GM23248 (cell line): ENCODE results near the gene ADCY6. TPM values are rescaled to one million over a fixed set of nuclear protein-coding genes. Genes with fewer than 3 reads are reported as not detected.

Experiments used
- DNase-seq: peaks from one replicate; pipeline ENCODE4 v3.0.0-alpha.2; 2015
- H2AFZ ChIP-seq: fragments of 200-600 bp; sonication (generic); 2 replicates; pipeline ENCODE4 v1.6.1; 2016; ENCODE audit warnings: antibody characterized with exemption
- H3F3A ChIP-seq: fragments of 200-600 bp; sonication (generic); 2 replicates; pipeline ENCODE4 v1.6.1; 2016; ENCODE audit warnings: mild to moderate bottlenecking, antibody characterized with exemption, mixed run types; ENCODE audit not compliant: insufficient read depth
- H3K27ac ChIP-seq: fragments of 200-600 bp; sonication (generic); 2 replicates; pipeline ENCODE4 v1.5.1; 2016; ENCODE audit warnings: mild to moderate bottlenecking
- H3K27me3 ChIP-seq: fragments of 200-600 bp; sonication (generic); replicated peaks from 2 replicates; pipeline ENCODE4 v1.6.1; 2016; ENCODE audit warnings: mild to moderate bottlenecking; ENCODE audit not compliant: insufficient read depth
- H3K36me3 ChIP-seq: fragments of 200-600 bp; sonication (generic); 2 replicates; pipeline ENCODE4 v1.6.1; 2016; ENCODE audit warnings: low read depth, mild to moderate bottlenecking
- H3K4me1 ChIP-seq: fragments of 200-600 bp; sonication (generic); 2 replicates; pipeline ENCODE4 v1.6.1; 2016; ENCODE audit warnings: mild to moderate bottlenecking; ENCODE audit not compliant: insufficient read depth
- H3K4me2 ChIP-seq: fragments of 200-600 bp; sonication (generic); one replicate; pipeline ENCODE4 v1.6.1; 2016; ENCODE audit warnings: mild to moderate bottlenecking; ENCODE audit not compliant: unreplicated experiment
- H3K4me3 ChIP-seq: fragments of 200-600 bp; sonication (generic); 2 replicates; pipeline ENCODE4 v1.5.1; 2016; ENCODE audit warnings: mild to moderate bottlenecking
- H3K79me2 ChIP-seq: fragments of 200-600 bp; sonication (generic); 2 replicates; pipeline ENCODE4 v1.6.1; 2016; ENCODE audit warnings: mild to moderate bottlenecking; ENCODE audit not compliant: insufficient read depth
- H3K9ac ChIP-seq: fragments of 200-600 bp; sonication (generic); 2 replicates; pipeline ENCODE4 v1.6.1; 2016; ENCODE audit warnings: mild to moderate bottlenecking
- H3K9me2 ChIP-seq: fragments of 200-600 bp; sonication (generic); 2 replicates; pipeline ENCODE4 v1.6.1; 2016; ENCODE audit warnings: mixed run types, mild to moderate bottlenecking, moderate library complexity; ENCODE audit not compliant: insufficient read depth
- H3K9me3 ChIP-seq: fragments of 200-600 bp; sonication (generic); one replicate; pipeline ENCODE4 v1.6.1; 2017; ENCODE audit warnings: low read depth
- H4K20me1 ChIP-seq: fragments of 200-600 bp; sonication (generic); 2 replicates; pipeline ENCODE4 v1.6.0; 2016; ENCODE audit not compliant: insufficient read depth
- EZH2 ChIP-seq: fragments of 200-600 bp; sonication (generic); IDR thresholded peaks from 2 replicates; pipeline ENCODE4 v1.6.1; 2018; ENCODE audit warnings: antibody characterized with exemption, mild to moderate bottlenecking; ENCODE audit not compliant: insufficient read depth, poor library complexity, severe bottlenecking
- EZH2phosphoT487 ChIP-seq: fragments of 200-600 bp; sonication (generic); IDR thresholded peaks from 2 replicates; pipeline ENCODE4 v1.6.1; 2018; ENCODE audit warnings: antibody characterized with exemption, moderate library complexity, mild to moderate bottlenecking, low read depth; ENCODE audit not compliant: insufficient read depth
- WGBS, 2 experiments: methylation state at CpG; one replicate each; pipeline ENCODE4 v1.1.6; 2015 to 2017; ENCODE audit warnings: low lambda C conversion rate in 2 of 2, low coverage in 1 of 2; ENCODE audit errors: missing lambda C conversion rate in 2 of 2; 5-methylcytosine and 5-hydroxymethylcytosine counted together
- in situ Hi-C: fragments of 300-500 bp; cut with MboI; formaldehyde crosslinking; loops from 2 replicates; pipeline ENCODE4 v1.15.0; 2020
- polyA plus RNA-seq: library from polyadenylated mRNA; unstranded; fragments of >200 nt; fragmentation: Nextera tagmentation; extraction: Ambion mirVana; gene quantifications from 2 replicates; pipeline ENCODE4 v1.2.1, GENCODE V29; 2016
- total RNA-seq: library from RNA; depleted of rRNA; stranded (reverse); fragments of >200 nt; shearing (Covaris generic); gene quantifications from 2 replicates; pipeline ENCODE4 v1.2.3, GENCODE V29; 2014

ADCY6 gene
- total and polyA plus RNA-seq, 2 experiments from 2014 or later = 4.1 to 24.8 TPM

DNA sequence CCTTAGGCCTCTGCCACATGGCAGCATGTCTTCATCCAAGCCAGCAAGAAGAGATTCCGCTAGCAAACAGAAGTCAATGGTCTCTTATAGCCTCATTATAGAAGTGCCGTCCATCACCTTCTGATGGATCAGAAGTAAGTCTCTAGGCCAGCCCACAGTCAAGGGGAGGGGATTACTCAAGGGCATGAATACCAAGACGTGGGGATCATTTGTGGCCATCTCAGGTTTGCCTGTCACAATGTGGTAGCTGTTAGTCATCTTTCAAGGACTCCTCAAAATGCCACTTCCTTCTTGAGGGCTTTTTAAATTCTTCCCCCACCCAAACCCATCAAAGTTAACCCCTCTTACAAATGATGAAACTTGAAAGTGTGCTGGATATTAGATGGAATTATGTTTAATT lies 8.1 kb upstream of the ADCY6 start:
- no peak overlapping the region for H2AFZ ChIP-seq
- no peak overlapping the region for H3K4me2 ChIP-seq
- H3K9ac ChIP-seq = no peak overlapping the region
- in situ Hi-C loops = no loop called here
- H3K79me2 ChIP-seq = no peaks in the 10 kb centered on the region
- no peaks in the 10 kb centered on the region for H3K9me3 ChIP-seq
- no peaks in the 10 kb centered on the region for H3K4me1 ChIP-seq
- 51 to 58% methylated on average over 3 of the region's 3 CpGs for WGBS, 2 experiments
- H3K36me3 ChIP-seq = no peaks in the 10 kb centered on the region
- H3K27ac ChIP-seq = no peak overlapping the region
- no peak overlapping the region for H3K4me3 ChIP-seq
- no peaks in the 10 kb centered on the region for H3K27me3 ChIP-seq
- no peak for TF ChIP-seq EZH2
- TF ChIP-seq EZH2phosphoT487 = no peak
- DNase-seq = peak; percentile 36
- no peaks in the 10 kb centered on the region for H3K9me2 ChIP-seq
- H4K20me1 ChIP-seq = no peaks in the 10 kb centered on the region
- no peaks in the 10 kb centered on the region for H3F3A ChIP-seq

DNA sequence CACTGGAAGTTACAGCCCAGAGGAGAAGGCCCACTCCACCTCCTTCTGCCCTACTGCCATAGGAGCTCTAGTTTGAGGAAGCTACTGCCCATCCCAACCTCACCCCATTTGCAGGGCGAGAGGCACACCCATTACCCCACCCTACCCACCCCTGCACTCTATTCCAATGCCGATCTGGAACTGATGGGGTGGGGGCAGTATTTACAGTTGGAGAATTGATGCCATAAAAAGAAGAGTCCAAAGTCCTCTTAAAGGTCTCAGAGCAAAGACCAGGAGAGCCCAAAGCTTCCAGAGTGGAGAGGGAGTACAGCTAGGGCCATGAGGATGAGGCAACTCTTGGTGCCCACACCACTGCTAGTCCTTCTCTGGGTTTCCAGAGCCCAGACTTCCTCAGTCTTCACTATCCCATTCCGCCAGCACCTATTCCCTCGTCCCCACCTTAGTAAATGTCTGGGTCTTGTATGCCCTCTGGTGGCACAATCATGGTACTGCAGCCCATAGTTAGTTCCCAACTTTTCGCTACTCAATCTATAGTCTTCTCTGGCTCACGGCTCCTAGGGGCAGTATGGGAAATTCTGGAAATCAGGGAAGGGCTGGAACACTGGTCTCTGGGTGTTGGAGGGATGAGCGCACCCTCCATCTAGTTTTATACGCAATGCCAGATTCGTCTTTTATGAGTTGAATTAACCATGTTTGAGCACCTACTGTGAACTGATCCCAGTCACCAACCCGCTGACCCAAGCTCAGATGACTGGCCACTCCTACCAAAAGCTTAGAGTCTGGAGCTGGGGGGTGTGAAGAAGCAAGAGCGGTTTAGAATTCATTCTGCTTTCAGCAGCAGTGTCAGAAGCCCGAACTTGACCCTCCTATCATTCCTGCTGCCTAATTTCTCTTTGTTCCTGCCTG lies 6.9 kb upstream of the ADCY6 start:
- H3F3A ChIP-seq = no peaks in the 10 kb centered on the region
- no peak overlapping the region for H3K4me2 ChIP-seq
- H3K36me3 ChIP-seq = no peaks in the 10 kb centered on the region
- DNase-seq = peak; percentile 80
- no peaks in the 10 kb centered on the region for H3K4me1 ChIP-seq
- H3K9me3 ChIP-seq = no peaks in the 10 kb centered on the region
- no peaks in the 10 kb centered on the region for H3K79me2 ChIP-seq
- H3K9me2 ChIP-seq = no peaks in the 10 kb centered on the region
- no peaks in the 10 kb centered on the region for H3K27me3 ChIP-seq
- H3K9ac ChIP-seq = no peak overlapping the region
- H3K27ac ChIP-seq = no peak overlapping the region
- H3K4me3 ChIP-seq = no peak overlapping the region
- 22 to 23% methylated on average over 11 to 12 of the region's 12 CpGs for WGBS, 2 experiments
- peak overlapping the region; percentile 46 for H2AFZ ChIP-seq
- in situ Hi-C loops = no loop called here
- no peaks in the 10 kb centered on the region for H4K20me1 ChIP-seq
- TF ChIP-seq EZH2phosphoT487 (no peak), EZH2 (no peak)

DNA sequence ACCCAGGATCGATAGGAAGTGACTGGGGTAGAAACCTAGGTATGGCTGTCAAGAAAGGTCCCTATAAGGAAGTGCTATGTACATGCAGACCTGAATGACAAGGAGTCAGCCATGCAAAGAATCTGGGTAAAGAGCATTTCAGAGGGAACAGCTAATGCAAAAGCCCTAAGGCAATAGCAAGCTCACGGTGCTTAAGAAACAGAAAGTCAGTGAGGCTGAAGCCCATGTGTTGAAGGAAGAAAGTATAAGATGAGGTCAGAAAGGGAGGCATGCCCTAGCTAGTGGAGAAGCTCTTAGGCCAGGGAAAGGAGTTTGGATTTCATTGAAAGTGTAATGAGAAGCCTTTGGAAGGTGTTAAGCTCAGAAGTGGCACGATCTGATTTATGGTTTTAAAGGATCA lies 6.0 kb upstream of the ADCY6 start:
- H2AFZ ChIP-seq = no peak overlapping the region
- H3K4me3 ChIP-seq = no peak overlapping the region
- no peaks in the 10 kb centered on the region for H3K4me1 ChIP-seq
- H3K9me2 ChIP-seq = no peaks in the 10 kb centered on the region
- no peak overlapping the region for H3K9ac ChIP-seq
- peak; percentile 56 for DNase-seq
- TF ChIP-seq EZH2 (no peak), EZH2phosphoT487 (no peak)
- H3K79me2 ChIP-seq = no peaks in the 10 kb centered on the region
- no peaks in the 10 kb centered on the region for H3F3A ChIP-seq
- no peaks in the 10 kb centered on the region for H3K36me3 ChIP-seq
- no peaks in the 10 kb centered on the region for H3K27me3 ChIP-seq
- H3K4me2 ChIP-seq = no peak overlapping the region
- H4K20me1 ChIP-seq = no peaks in the 10 kb centered on the region
- H3K9me3 ChIP-seq = no peaks in the 10 kb centered on the region
- no peak overlapping the region for H3K27ac ChIP-seq
- in situ Hi-C loops = no loop called here
- WGBS, 2 experiments = 89 to 92% methylated on average over 3 of the region's 3 CpGs

DNA sequence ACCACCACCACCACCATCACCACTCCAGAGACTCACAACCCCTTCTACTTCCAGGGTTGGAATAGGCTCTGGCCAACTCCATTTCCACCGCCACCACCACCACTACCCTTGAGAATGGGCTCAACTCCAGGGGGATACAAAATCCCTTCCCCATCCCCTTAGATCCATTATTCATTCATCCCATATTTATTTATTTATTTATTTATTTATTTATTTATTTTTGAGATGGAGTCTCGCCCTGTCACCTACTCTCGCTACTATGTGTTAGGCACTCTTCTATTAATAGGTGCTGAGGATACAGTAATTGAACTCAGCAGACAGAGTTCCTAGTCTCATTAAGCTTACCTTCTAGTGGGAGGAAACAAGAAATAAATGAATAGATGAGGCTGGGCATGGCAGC lies 4.8 kb upstream of the ADCY6 start:
- H4K20me1 ChIP-seq = no peaks in the 10 kb centered on the region
- in situ Hi-C loops = no loop called here
- H3F3A ChIP-seq = no peaks in the 10 kb centered on the region
- H3K27me3 ChIP-seq = no peaks in the 10 kb centered on the region
- H3K9ac ChIP-seq = no peak overlapping the region
- H3K9me2 ChIP-seq = no peaks in the 10 kb centered on the region
- TF ChIP-seq EZH2phosphoT487 (no peak), EZH2 (no peak)
- no peaks in the 10 kb centered on the region for H3K9me3 ChIP-seq
- DNase-seq = no peak
- H3K79me2 ChIP-seq = peaks cover 4% of the 10 kb centered on the region; the same call in 1 of the 2 replicates
- no peaks in the 10 kb centered on the region for H3K36me3 ChIP-seq
- WGBS, 2 experiments = 80 to 88% methylated on average over 3 of the region's 3 CpGs
- no peak overlapping the region for H2AFZ ChIP-seq
- H3K4me3 ChIP-seq = no peak overlapping the region
- H3K4me2 ChIP-seq = no peak overlapping the region
- no peaks in the 10 kb centered on the region for H3K4me1 ChIP-seq
- no peak overlapping the region for H3K27ac ChIP-seq
